Endodermal cell (in vitro differentiated cells): Measurements from ENCODE around the gene SLC25A41. TPM values are rescaled to one million over a fixed set of nuclear protein-coding genes. Genes with fewer than 3 reads are reported as not detected.
"Not testable (repeated sequence)": the region's sequence is repeated elsewhere in the genome, so short reads cannot be mapped to it uniquely, and the experiment has no call there.

Source experiments
- DNase-seq: peaks from one replicate; pipeline ENCODE4 v3.0.0-alpha.2; 2017
- H3K27ac ChIP-seq: 2 replicates; pipeline ENCODE4 v1.5.1; 2013; ENCODE audit warnings: mild to moderate bottlenecking, low read depth, low read length, moderate library complexity
- H3K27me3 ChIP-seq: 2 replicates; pipeline ENCODE4 v1.6.1; 2013; ENCODE audit warnings: mild to moderate bottlenecking, low read length, moderate library complexity; ENCODE audit not compliant: insufficient read depth, control insufficient read depth, poor library complexity, severe bottlenecking
- H3K36me3 ChIP-seq: 2 replicates; pipeline ENCODE4 v1.7.0; 2013; ENCODE audit warnings: mild to moderate bottlenecking, low read length, moderate library complexity; ENCODE audit not compliant: control insufficient read depth, insufficient read depth
- H3K4me1 ChIP-seq: one replicate; pipeline ENCODE4 v1.7.0; 2013; ENCODE audit warnings: low read length; ENCODE audit not compliant: control insufficient read depth, insufficient read depth
- H3K4me3 ChIP-seq: 2 replicates; pipeline ENCODE4 v1.5.1; 2013; ENCODE audit warnings: mild to moderate bottlenecking, low read length, moderate library complexity
- H3K9ac ChIP-seq: 2 replicates; pipeline ENCODE4 v1.6.1; 2013; ENCODE audit warnings: mild to moderate bottlenecking, low read length, moderate library complexity; ENCODE audit not compliant: poor library complexity, severe bottlenecking; ENCODE audit errors: extremely low read depth
- H3K9me3 ChIP-seq: 2 replicates; pipeline ENCODE4 v1.6.1; 2013; ENCODE audit warnings: mild to moderate bottlenecking, low read length, moderate library complexity; ENCODE audit not compliant: control insufficient read depth
- H3K27ac Mint-ChIP-seq: 2 replicates; pipeline ENCODE4 v1.8.0; 2020; ENCODE audit warnings: mixed read lengths
- H3K27me3 Mint-ChIP-seq: 2 replicates; pipeline ENCODE4 v1.8.0; 2021; ENCODE audit warnings: mild to moderate bottlenecking, mixed read lengths; ENCODE audit not compliant: insufficient read depth
- H3K36me3 Mint-ChIP-seq: 2 replicates; pipeline ENCODE4 v1.8.0; 2020; ENCODE audit warnings: low read depth, mixed read lengths
- H3K4me1 Mint-ChIP-seq: 2 replicates; pipeline ENCODE4 v1.8.0; 2020; ENCODE audit warnings: mixed read lengths
- H3K4me3 Mint-ChIP-seq: 2 replicates; pipeline ENCODE4 v1.8.0; 2020; ENCODE audit warnings: mild to moderate bottlenecking, moderate library complexity, mixed read lengths
- H3K9me3 Mint-ChIP-seq: 2 replicates; pipeline ENCODE4 v1.8.0; 2020; ENCODE audit warnings: mild to moderate bottlenecking, mixed read lengths
- CTCF ChIP-seq: fragments of 200-600 bp; sonication (generic); conservative IDR thresholded peaks from 2 replicates; pipeline ENCODE4 v1.5.0; 2021; ENCODE audit warnings: antibody characterized with exemption, mild to moderate bottlenecking
- WGBS, 2 experiments: methylation state at CpG; one replicate each; pipeline versions ENCODE4 v1.1.5 to v1.1.7; 2013; ENCODE audit warnings: missing lambda C conversion rate in 2 of 2, mixed read lengths in 1 of 2; ENCODE audit not compliant: insufficient coverage in 1 of 2, insufficient read length in 1 of 2; 5-methylcytosine and 5-hydroxymethylcytosine counted together
- total RNA-seq, 2 donors: library from RNA; stranded (reverse); fragmentation: NEBNext Ultra II Directional in 1 of 2; extraction: Animal tissue kit (Norgen Biotek cat#: 25700) in 1 of 2; gene quantifications; 2 replicates in 1 of 2; 3 replicates in 1 of 2; pipeline ENCODE4 v1.2.1, GENCODE V29; 2021

Gene SLC25A41
- total RNA-seq, 2 donors from 2014 or later = 0.46 TPM; not detected in 1

GRCh38 chr19:6431891-6432290 is 1.7 kb downstream of the SLC25A41 start:
- Mint-ChIP-seq H3K4me3 (no peak overlapping the region), H3K4me1 (no peaks in the 10 kb centered on the region), H3K27ac (no peak overlapping the region), H3K9me3 (no peaks in the 10 kb centered on the region), H3K36me3 (no peaks in the 10 kb centered on the region), H3K27me3 (peaks cover 34% of the 10 kb centered on the region)
- H3K36me3 ChIP-seq = no peaks in the 10 kb centered on the region
- H3K9me3 ChIP-seq = no peaks in the 10 kb centered on the region
- DNase-seq = no peak
- H3K4me1 ChIP-seq = no peaks in the 10 kb centered on the region
- no peak overlapping the region for H3K4me3 ChIP-seq
- no peak overlapping the region for H3K9ac ChIP-seq
- no peak overlapping the region for H3K27ac ChIP-seq
- TF ChIP-seq CTCF = no peak
- peaks cover 7% of the 10 kb centered on the region for H3K27me3 ChIP-seq
- WGBS, 2 experiments = 83 to 92% methylated on average over 2 to 11 of the region's 11 CpGs

GRCh38 chr19:6429419-6430221 is 3.9 kb downstream of the SLC25A41 start:
- DNase-seq = no peak
- H3K4me3 Mint-ChIP-seq = no peak overlapping the region

GRCh38 chr19:6428692-6429418 is 4.7 kb downstream of the SLC25A41 start:
- Mint-ChIP-seq H3K9me3 (peaks cover 11% of the 10 kb centered on the region), H3K27me3 (peaks cover 32% of the 10 kb centered on the region)
- not testable (repeated sequence) for H3K27ac Mint-ChIP-seq, H3K27ac ChIP-seq, DNase-seq, H3K4me1 Mint-ChIP-seq, H3K9me3 ChIP-seq, H3K36me3 ChIP-seq, H3K9ac ChIP-seq, H3K27me3 ChIP-seq, H3K4me1 ChIP-seq, H3K4me3 Mint-ChIP-seq, H3K4me3 ChIP-seq, H3K36me3 Mint-ChIP-seq
- WGBS, 2 experiments = 84 to 92% methylated on average over 2 of the region's 2 CpGs

More at GRCh38 chr19:6429419-6430221, 3.9 kb downstream of the SLC25A41 start:
- Mint-ChIP-seq H3K36me3 (no peaks in the 10 kb centered on the region), H3K27ac (no peak overlapping the region), H3K9me3 (peaks cover 11% of the 10 kb centered on the region), H3K27me3 (peaks cover 34% of the 10 kb centered on the region), H3K4me1 (no peaks in the 10 kb centered on the region)
- Histone ChIP-seq H3K27ac (no peak overlapping the region), H3K4me1 (no peaks in the 10 kb centered on the region), H3K9me3 (peaks cover 6% of the 10 kb centered on the region), H3K27me3 (peaks cover 7% of the 10 kb centered on the region), H3K4me3 (no peak overlapping the region), H3K9ac (no peak overlapping the region), H3K36me3 (no peaks in the 10 kb centered on the region)
- WGBS, 2 experiments = 53 to 70% methylated on average over 8 to 20 of the region's 20 CpGs
- no peak for TF ChIP-seq CTCF
